ENCODE data around the gene TFCP2L1.

DNA sequence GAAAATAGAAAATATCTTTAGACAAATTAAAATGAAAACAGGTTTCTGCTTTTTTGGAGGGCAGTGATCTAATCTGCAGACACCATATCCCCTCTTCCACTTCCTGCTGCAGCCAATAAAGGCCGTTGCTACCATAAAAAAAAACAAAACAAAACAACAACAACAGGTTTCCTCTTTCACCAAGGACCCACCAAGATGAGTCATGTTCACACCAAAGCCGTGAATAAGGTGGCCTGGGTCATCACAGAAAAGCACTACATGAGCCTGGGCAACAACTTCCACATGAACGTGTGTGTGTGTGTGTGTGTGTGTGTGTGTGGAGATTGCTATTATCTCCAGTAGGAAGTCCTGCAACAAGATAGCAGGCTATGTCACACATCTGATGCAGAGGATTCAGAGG is 24.8 kb upstream of the TFCP2L1 start:
- TF ChIP-seq, protein P1, sequence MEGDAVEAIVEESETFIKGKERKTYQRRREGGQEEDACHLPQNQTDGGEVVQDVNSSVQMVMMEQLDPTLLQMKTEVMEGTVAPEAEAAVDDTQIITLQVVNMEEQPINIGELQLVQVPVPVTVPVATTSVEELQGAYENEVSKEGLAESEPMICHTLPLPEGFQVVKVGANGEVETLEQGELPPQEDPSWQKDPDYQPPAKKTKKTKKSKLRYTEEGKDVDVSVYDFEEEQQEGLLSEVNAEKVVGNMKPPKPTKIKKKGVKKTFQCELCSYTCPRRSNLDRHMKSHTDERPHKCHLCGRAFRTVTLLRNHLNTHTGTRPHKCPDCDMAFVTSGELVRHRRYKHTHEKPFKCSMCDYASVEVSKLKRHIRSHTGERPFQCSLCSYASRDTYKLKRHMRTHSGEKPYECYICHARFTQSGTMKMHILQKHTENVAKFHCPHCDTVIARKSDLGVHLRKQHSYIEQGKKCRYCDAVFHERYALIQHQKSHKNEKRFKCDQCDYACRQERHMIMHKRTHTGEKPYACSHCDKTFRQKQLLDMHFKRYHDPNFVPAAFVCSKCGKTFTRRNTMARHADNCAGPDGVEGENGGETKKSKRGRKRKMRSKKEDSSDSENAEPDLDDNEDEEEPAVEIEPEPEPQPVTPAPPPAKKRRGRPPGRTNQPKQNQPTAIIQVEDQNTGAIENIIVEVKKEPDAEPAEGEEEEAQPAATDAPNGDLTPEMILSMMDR (IDR thresholded peaks at IDR 0.05; ENCODE audit: low read length), result no peak
- TF ChIP-seq EZH2 (IDR thresholded peaks at IDR 0.05; ENCODE audit: borderline replicate concordance, low read length), result no peak

All from OCI-LY1 (cell line).